Measurements from ENCODE around the gene PAX9.

The PAX9 gene

GRCh38 chr14:36656687-36657398 is 4.8 kb upstream of the PAX9 start:
- FAIRE-seq = no peak

GRCh38 chr14:36657399-36658122 is 4.1 kb upstream of the PAX9 start:
- no peak for FAIRE-seq

- FAIRE-seq = no peak
These were observed 3.3 kb upstream of the PAX9 start for GRCh38 chr14:36658123-36659009.

- no peak for FAIRE-seq
These were observed 2.4 kb upstream of the PAX9 start for GRCh38 chr14:36659010-36659821.

GRCh38 chr14:36659822-36660735 is 1.6 kb upstream of the PAX9 start:
- no peak for FAIRE-seq

- no peak for FAIRE-seq
These were observed 739 bp upstream of the PAX9 start for GRCh38 chr14:36660736-36661505.

GRCh38 chr14:36662258-36662542 is 540 bp downstream of the PAX9 start:
- no peak for FAIRE-seq

GRCh38 chr14:36662543-36663403 is 1.1 kb downstream of the PAX9 start:
- FAIRE-seq = no peak

- FAIRE-seq = no peak
These were observed 2.0 kb downstream of the PAX9 start for GRCh38 chr14:36663404-36664321.

GRCh38 chr14:36664322-36665193 is 2.9 kb downstream of the PAX9 start:
- no peak for FAIRE-seq

GRCh38 chr14:36665887-36666415 is 4.3 kb downstream of the PAX9 start:
- FAIRE-seq = no peak

- no peak for FAIRE-seq
These were observed 5.0 kb downstream of the PAX9 start for GRCh38 chr14:36666416-36667206.

- no peak for FAIRE-seq
These were observed 6.0 kb downstream of the PAX9 start for GRCh38 chr14:36667679-36668078.

GRCh38 chr14:36671149-36671548 is 9.5 kb downstream of the PAX9 start:
- no peak for FAIRE-seq

- no peak for FAIRE-seq
These were observed 10.4 kb downstream of the PAX9 start for GRCh38 chr14:36672095-36672494.

GRCh38 chr14:36674659-36675058 is 13.0 kb downstream of the PAX9 start:
- no peak for FAIRE-seq

GRCh38 chr14:36675581-36675980 is 13.9 kb downstream of the PAX9 start:
- no peak for FAIRE-seq
